WERI-Rb-1 (cell line): ENCODE data around the gene ATP23.

Source experiments
- DNase-seq: peaks from one replicate; pipeline ENCODE4 v3.0.0-alpha.2; 2020
- H3K27ac ChIP-seq: fragments of 250-450 bp; sonication (Bioruptor Pico); 2 replicates; pipeline ENCODE4 v1.5.1; 2020; ENCODE audit warnings: mild to moderate bottlenecking, moderate library complexity
- H3K27me3 ChIP-seq: fragments of 250-450 bp; sonication (Bioruptor Pico); 2 replicates; pipeline ENCODE4 v1.5.1; 2021; ENCODE audit warnings: mild to moderate bottlenecking, low read depth, moderate library complexity; ENCODE audit not compliant: insufficient read depth, severe bottlenecking
- H3K36me3 ChIP-seq: fragments of 250-450 bp; sonication (Bioruptor Pico); 2 replicates; pipeline ENCODE4 v1.5.1; 2020; ENCODE audit warnings: mild to moderate bottlenecking, moderate library complexity
- H3K4me3 ChIP-seq: 2 replicates; pipeline ENCODE4 v1.5.1; 2011; ENCODE audit warnings: low read depth, mild to moderate bottlenecking, control low read depth, low read length
- H3K9me3 ChIP-seq: fragments of 250-450 bp; sonication (Bioruptor Pico); 2 replicates; pipeline ENCODE4 v1.5.1; 2021; ENCODE audit warnings: mild to moderate bottlenecking, moderate library complexity; ENCODE audit not compliant: severe bottlenecking
- TF ChIP-seq, protein P1 (sequence below): IDR thresholded peaks from 2 replicates; pipeline ENCODE4 v1.5.1; 2011; ENCODE audit warnings: low read depth, mild to moderate bottlenecking, control low read depth, inconsistent platforms, low read length

The ATP23 gene

DNA sequence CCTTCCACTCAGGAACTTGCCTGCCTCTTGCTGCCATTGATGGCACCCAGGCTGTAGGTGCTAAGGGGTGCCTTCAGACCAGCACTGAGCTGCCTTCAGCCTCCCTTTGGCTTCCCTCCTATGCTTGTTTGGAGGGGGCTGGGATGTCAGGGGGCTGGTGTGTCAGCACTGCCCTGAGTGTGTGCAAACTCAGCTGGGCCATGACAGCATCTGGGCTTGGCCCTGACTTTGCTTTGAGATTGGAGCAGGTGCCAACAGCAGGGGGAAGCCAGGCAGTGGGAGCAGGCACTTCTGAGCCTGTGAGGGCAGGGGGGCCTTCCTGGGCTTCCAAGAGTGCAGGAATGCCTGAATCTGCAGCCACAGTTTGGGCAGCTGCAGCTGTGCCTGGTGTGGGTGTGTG lies 56.9 kb downstream of the ATP23 start:
- H3K27me3 ChIP-seq: no peaks in the 10 kb centered on the region
- no peak for DNase-seq
- peaks cover 19% of the 10 kb centered on the region for H3K9me3 ChIP-seq
- no peaks in the 10 kb centered on the region for H3K36me3 ChIP-seq
- H3K27ac ChIP-seq: no peak overlapping the region
- TF ChIP-seq, protein P1, sequence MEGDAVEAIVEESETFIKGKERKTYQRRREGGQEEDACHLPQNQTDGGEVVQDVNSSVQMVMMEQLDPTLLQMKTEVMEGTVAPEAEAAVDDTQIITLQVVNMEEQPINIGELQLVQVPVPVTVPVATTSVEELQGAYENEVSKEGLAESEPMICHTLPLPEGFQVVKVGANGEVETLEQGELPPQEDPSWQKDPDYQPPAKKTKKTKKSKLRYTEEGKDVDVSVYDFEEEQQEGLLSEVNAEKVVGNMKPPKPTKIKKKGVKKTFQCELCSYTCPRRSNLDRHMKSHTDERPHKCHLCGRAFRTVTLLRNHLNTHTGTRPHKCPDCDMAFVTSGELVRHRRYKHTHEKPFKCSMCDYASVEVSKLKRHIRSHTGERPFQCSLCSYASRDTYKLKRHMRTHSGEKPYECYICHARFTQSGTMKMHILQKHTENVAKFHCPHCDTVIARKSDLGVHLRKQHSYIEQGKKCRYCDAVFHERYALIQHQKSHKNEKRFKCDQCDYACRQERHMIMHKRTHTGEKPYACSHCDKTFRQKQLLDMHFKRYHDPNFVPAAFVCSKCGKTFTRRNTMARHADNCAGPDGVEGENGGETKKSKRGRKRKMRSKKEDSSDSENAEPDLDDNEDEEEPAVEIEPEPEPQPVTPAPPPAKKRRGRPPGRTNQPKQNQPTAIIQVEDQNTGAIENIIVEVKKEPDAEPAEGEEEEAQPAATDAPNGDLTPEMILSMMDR: no peak
- H3K4me3 ChIP-seq: no peak overlapping the region

DNA sequence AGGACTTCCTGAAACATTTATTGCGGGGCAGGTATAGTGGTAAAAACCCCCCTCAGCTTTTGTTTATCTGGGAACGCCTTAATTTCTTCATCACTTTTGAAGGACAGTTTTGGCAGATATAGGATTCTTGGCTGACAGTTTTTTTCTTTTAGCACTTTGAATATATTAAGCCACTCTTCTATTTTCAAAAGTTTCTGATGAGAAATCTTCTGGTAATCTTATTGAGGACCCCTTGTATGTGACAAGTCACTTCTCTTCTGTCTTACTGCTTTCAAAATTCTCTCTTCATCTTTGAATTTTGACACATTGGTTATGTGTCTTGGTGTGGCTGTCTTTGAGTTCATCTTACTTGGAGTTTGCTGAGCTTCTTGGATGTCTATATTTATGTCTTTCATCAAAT lies 59.1 kb downstream of the ATP23 start:
- no peaks in the 10 kb centered on the region for H3K27me3 ChIP-seq
- DNase-seq: no peak
- no peak overlapping the region for H3K4me3 ChIP-seq
- no peak overlapping the region for H3K27ac ChIP-seq
- peaks cover 19% of the 10 kb centered on the region for H3K9me3 ChIP-seq
- no peaks in the 10 kb centered on the region for H3K36me3 ChIP-seq
- TF ChIP-seq, protein P1: no peak

DNA sequence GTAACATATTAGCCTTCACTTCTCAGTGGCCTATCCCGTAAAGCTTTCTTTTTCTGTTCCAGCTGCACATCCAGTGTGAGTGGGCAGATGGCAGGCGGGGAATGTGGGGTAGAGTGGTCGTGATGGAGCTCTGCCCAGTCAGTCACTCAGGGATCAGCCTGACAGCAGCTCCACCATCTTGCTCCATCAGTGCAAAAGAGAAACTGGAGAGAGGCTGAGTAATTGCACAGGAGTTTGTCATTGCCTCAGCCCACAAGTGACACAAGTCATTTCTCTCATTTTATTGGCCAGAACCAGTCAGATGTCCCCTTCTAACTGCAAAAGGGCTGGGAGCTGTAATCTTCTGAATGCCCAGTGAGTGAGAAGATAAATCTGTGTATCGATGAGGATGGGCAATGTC lies 66.5 kb downstream of the ATP23 start:
- no peaks in the 10 kb centered on the region for H3K9me3 ChIP-seq
- no peaks in the 10 kb centered on the region for H3K36me3 ChIP-seq
- no peak overlapping the region for H3K27ac ChIP-seq
- H3K4me3 ChIP-seq: no peak overlapping the region
- H3K27me3 ChIP-seq: no peaks in the 10 kb centered on the region
- TF ChIP-seq, protein P1: no peak
- DNase-seq: no peak

DNA sequence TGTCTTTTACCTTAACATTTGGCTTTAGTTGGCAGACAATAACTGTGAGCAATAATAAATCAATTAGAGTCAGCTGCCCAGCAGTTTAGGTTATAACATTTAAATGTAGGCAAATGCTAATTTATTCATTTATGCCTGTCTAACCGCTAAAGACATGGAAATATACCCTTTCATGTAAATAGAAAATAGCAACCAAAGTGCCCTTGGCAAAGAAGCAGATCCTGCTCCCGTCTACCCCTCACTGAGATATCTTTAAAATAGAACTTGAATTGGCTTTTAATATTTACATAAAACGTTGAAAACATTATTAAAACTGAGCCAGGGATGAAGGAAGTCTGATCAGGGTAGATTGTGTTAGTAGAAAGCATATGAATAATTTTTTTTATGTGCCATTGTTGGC lies 67.3 kb downstream of the ATP23 start:
- Histone ChIP-seq H3K4me3 (no peak overlapping the region), H3K36me3 (no peaks in the 10 kb centered on the region), H3K9me3 (no peaks in the 10 kb centered on the region), H3K27ac (no peak overlapping the region), H3K27me3 (no peaks in the 10 kb centered on the region)
- TF ChIP-seq, protein P1: no peak
- no peak for DNase-seq
